Smooth muscle cell (in vitro differentiated cells): ENCODE measurements around the gene BANK1. TPM values are rescaled to one million over a fixed set of nuclear protein-coding genes. Genes with fewer than 3 reads are reported as not detected.

ENCODE experiments used
- DNase-seq: peaks from one replicate; lab custom pipeline; 2025; ENCODE audit not compliant: unreplicated experiment; lab: John Stamatoyannopoulos, UW
- H2AFZ ChIP-seq: fragments of 200-600 bp; sonication (generic); 2 replicates; pipeline ENCODE4 v1.6.0; 2016; ENCODE audit warnings: antibody characterized with exemption, low read depth, mild to moderate bottlenecking
- H3F3A ChIP-seq: fragments of 200-600 bp; sonication (generic); 2 replicates; pipeline ENCODE4 v1.6.0; 2017; ENCODE audit warnings: antibody characterized with exemption, low read depth
- H3K27ac ChIP-seq: fragments of 200-600 bp; sonication (generic); 2 replicates; pipeline ENCODE4 v1.5.1; 2016; ENCODE audit warnings: low read depth, mild to moderate bottlenecking
- H3K27me3 ChIP-seq: fragments of 200-600 bp; sonication (generic); 2 replicates; pipeline ENCODE4 v1.6.1; 2016; ENCODE audit warnings: low read depth, mild to moderate bottlenecking
- H3K36me3 ChIP-seq: fragments of 200-600 bp; sonication (generic); 2 replicates; pipeline ENCODE4 v1.5.1; 2016; ENCODE audit warnings: low read depth
- H3K4me1 ChIP-seq: fragments of 200-600 bp; sonication (generic); 2 replicates; pipeline ENCODE4 v1.5.1; 2016; ENCODE audit warnings: low read depth
- H3K4me2 ChIP-seq: fragments of 200-600 bp; sonication (generic); 2 replicates; pipeline ENCODE4 v1.6.0; 2016; ENCODE audit warnings: mild to moderate bottlenecking
- H3K4me3 ChIP-seq: fragments of 200-600 bp; sonication (generic); 2 replicates; pipeline ENCODE4 v1.5.1; 2016; ENCODE audit warnings: mild to moderate bottlenecking
- H3K79me2 ChIP-seq: fragments of 200-600 bp; sonication (generic); 2 replicates; pipeline ENCODE4 v1.6.0; 2016; ENCODE audit warnings: low read depth, mild to moderate bottlenecking
- H3K9ac ChIP-seq: fragments of 200-600 bp; sonication (generic); 2 replicates; pipeline ENCODE4 v1.6.0; 2016; ENCODE audit warnings: low read depth
- H3K9me3 ChIP-seq: fragments of 200-600 bp; sonication (generic); replicated peaks from 2 replicates; pipeline ENCODE4 v1.5.1; 2016; ENCODE audit warnings: low read depth
- H4K20me1 ChIP-seq: fragments of 200-600 bp; sonication (generic); 2 replicates; pipeline ENCODE4 v1.6.0; 2016; ENCODE audit warnings: low read depth
- CTCF ChIP-seq: fragments of 200-600 bp; sonication (generic); IDR thresholded peaks from 2 replicates; pipeline ENCODE4 v1.5.1; 2017; ENCODE audit warnings: borderline replicate concordance, mild to moderate bottlenecking, antibody characterized with exemption; ENCODE audit not compliant: insufficient read depth, poor library complexity, severe bottlenecking
- WGBS: methylation state at CpG from one replicate; pipeline ENCODE4 v1.1.7; 2016; ENCODE audit warnings: low lambda C conversion rate; 5-methylcytosine and 5-hydroxymethylcytosine counted together
- polyA plus RNA-seq: library from polyadenylated mRNA; unstranded; fragments of >200 nt; fragmentation: Nextera tagmentation; extraction: Ambion mirVana; gene quantifications from 2 replicates; pipeline ENCODE4 v1.2.1, GENCODE V29; 2016
- total RNA-seq: library from RNA; depleted of rRNA; stranded (reverse); fragments of >200 nt; gene quantifications from 2 replicates; pipeline ENCODE4 v1.2.3, GENCODE V29; 2014

Gene BANK1
- total and polyA plus RNA-seq, 2 experiments from 2014 or later, result 0.54 to 1.5 TPM

GRCh38 chr4:101942891-101943290, 152.4 kb downstream of the BANK1 start:
- no peak overlapping the region for H3K9ac ChIP-seq
- H3K79me2 ChIP-seq, result no peaks in the 10 kb centered on the region
- H3K4me3 ChIP-seq, result no peak overlapping the region
- TF ChIP-seq CTCF, result no peak
- no peaks in the 10 kb centered on the region for H3K9me3 ChIP-seq
- H3K27me3 ChIP-seq, result no peaks in the 10 kb centered on the region
- H3K4me2 ChIP-seq, result no peak overlapping the region
- no peak for DNase-seq
- H3K36me3 ChIP-seq, result no peaks in the 10 kb centered on the region
- no peak overlapping the region for H2AFZ ChIP-seq
- no peak overlapping the region for H3K27ac ChIP-seq
- no peaks in the 10 kb centered on the region for H3F3A ChIP-seq
- no peaks in the 10 kb centered on the region for H4K20me1 ChIP-seq
- H3K4me1 ChIP-seq, result no peaks in the 10 kb centered on the region

GRCh38 chr4:101944649-101945048, 154.1 kb downstream of the BANK1 start:
- no peaks in the 10 kb centered on the region for H4K20me1 ChIP-seq
- H3K4me3 ChIP-seq, result no peak overlapping the region
- no peaks in the 10 kb centered on the region for H3K4me1 ChIP-seq
- no peak for DNase-seq
- H3K27ac ChIP-seq, result no peak overlapping the region
- H3F3A ChIP-seq, result no peaks in the 10 kb centered on the region
- H3K36me3 ChIP-seq, result no peaks in the 10 kb centered on the region
- H3K79me2 ChIP-seq, result no peaks in the 10 kb centered on the region
- no peak overlapping the region for H2AFZ ChIP-seq
- no peaks in the 10 kb centered on the region for H3K27me3 ChIP-seq
- no peak overlapping the region for H3K9ac ChIP-seq
- no peak for TF ChIP-seq CTCF
- WGBS, result 69% methylated on average over 1 of the region's 1 CpG
- H3K4me2 ChIP-seq, result no peak overlapping the region
- H3K9me3 ChIP-seq, result no peaks in the 10 kb centered on the region

DNA sequence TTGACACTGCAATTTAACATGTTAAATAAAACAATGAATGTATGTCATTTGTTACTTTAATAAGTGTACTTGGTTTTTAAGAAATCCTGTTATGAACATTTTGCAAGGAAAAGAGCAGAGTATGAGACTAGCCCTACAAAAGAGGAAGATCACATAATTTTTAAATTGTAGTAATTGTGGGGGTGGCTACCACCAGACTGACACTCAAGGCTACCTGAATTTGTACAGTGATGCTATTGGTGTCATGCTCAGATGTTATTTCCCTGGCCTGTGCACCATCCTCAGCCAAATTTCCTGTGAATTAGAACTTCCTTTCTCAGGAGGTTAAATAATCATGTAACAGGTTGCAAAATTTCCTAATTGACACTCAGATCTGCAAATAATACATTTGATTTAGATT, 157.5 kb downstream of the BANK1 start:
- Histone ChIP-seq H3K27ac (no peak overlapping the region), H3K79me2 (no peaks in the 10 kb centered on the region), H3K4me3 (no peak overlapping the region), H3F3A (no peaks in the 10 kb centered on the region), H3K27me3 (no peaks in the 10 kb centered on the region), H4K20me1 (no peaks in the 10 kb centered on the region), H3K9ac (no peak overlapping the region), H3K4me2 (no peak overlapping the region), H3K4me1 (no peaks in the 10 kb centered on the region), H2AFZ (no peak overlapping the region), H3K36me3 (no peaks in the 10 kb centered on the region), H3K9me3 (no peaks in the 10 kb centered on the region)
- DNase-seq, result no peak
- TF ChIP-seq CTCF, result no peak

- Histone ChIP-seq H3K4me2 (no peak overlapping the region), H3K36me3 (no peaks in the 10 kb centered on the region), H3K79me2 (no peaks in the 10 kb centered on the region), H4K20me1 (no peaks in the 10 kb centered on the region), H3K27me3 (no peaks in the 10 kb centered on the region), H3K4me3 (no peak overlapping the region), H2AFZ (no peak overlapping the region), H3K4me1 (peaks cover 6% of the 10 kb centered on the region), H3K9ac (no peak overlapping the region), H3K27ac (no peak overlapping the region), H3F3A (no peaks in the 10 kb centered on the region), H3K9me3 (no peaks in the 10 kb centered on the region)
- TF ChIP-seq CTCF, result no peak
- DNase-seq, result no peak
- 91% methylated on average over 2 of the region's 2 CpGs for WGBS
Measured at GRCh38 chr4:101948951-101949350, 158.4 kb downstream of the BANK1 start.
